ENCODE data around the gene MED4. TPM values are rescaled to one million over a fixed set of nuclear protein-coding genes. Genes with fewer than 3 reads are reported as not detected.
A peak's percentile ranks its signal among the peaks of the same experiment; 100 is the strongest.

Gene MED4
- total and polyA plus RNA-seq, 9 of the 15 experiments (the other 6 are each of a cell fraction or from before 2014, with no cell fraction given): 24.5 to 87.3 (median 58.3) TPM

DNA sequence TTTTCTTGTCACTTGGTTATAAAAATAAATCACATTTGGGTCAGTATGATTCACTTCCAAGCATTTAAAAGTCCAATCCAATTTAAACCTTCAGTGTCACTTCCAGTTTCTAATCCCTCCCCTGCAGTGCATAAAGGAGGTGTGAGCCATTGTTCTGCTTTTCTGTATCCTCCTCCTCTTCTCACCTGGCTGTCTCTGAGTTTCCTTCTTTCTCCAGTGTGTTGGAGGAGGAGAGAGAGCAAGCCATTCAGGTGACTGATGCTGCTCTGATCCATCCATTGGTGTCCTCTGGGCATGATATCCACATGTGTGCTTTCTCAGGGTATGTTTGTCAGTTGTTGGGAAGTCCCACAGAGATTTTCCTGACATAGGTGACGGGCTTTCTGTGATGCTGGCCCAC is 56.1 kb downstream of the MED4 start:
- no peak for DNase-seq (ENCODE audit: extremely low read depth in 1 of 4, low spot score in 3 of 4)
- Histone ChIP-seq H3K9me1 (ENCODE audit: control insufficient read depth, insufficient read depth, low read length) (no peaks in the 10 kb centered on the region), H2AFZ (ENCODE audit: low read depth, low read length) (peak overlapping the region; percentile 87), H3K9ac (ENCODE audit: insufficient read depth in 1 of 2, low read depth in 2 of 2, low read length in 2 of 2) (peak overlapping the region; percentile 40 to 80; a peak in 3 of 4 replicates), H3K36me3 (ENCODE audit: control insufficient read depth, insufficient read depth, low read length) (peaks cover 24% of the 10 kb centered on the region; the same call in 2 of the 3 replicates), H3K4me3 (peak overlapping the region; percentile 52), H3K4me2 (ENCODE audit: insufficient read depth, low read length) (peak overlapping the region; percentile 92), H3K4me1 (replicated peaks in 1 of 2; ENCODE audit: control insufficient read depth in 2 of 2, insufficient read depth in 2 of 2, low read length in 2 of 2) (peaks cover 3 to 9% of the 10 kb centered on the region in 2 experiments; a peak in 4 of 5 replicates), H3K9me3 (replicated peaks; ENCODE audit: control insufficient read depth, insufficient read depth, low read depth, low read length) (no peaks in the 10 kb centered on the region), H3K27ac (ENCODE audit: extremely low read depth, low read depth, low read length) (no peak overlapping the region; the same call in 1 of the 3 replicates), H3K27me3 (ENCODE audit: control insufficient read depth in 2 of 2, insufficient read depth in 2 of 2, low read length in 2 of 2) (no peaks in the 10 kb centered on the region), H4K20me1 (replicated peaks; ENCODE audit: control insufficient read depth, insufficient read depth, low read length) (no peaks in the 10 kb centered on the region), H3K79me2 (ENCODE audit: control insufficient read depth, insufficient read depth, low read length) (peaks cover 25% of the 10 kb centered on the region)
- TF ChIP-seq SETDB1 (IDR thresholded peaks at IDR 0.05; ENCODE audit: low read length) (no peak), ZNF76 (CRISPR knock-in tag; IDR thresholded peaks at IDR 0.05; ENCODE audit: borderline replicate concordance) (no peak), ZC3H4 (CRISPR knock-in tag; IDR thresholded peaks at IDR 0.05; ENCODE audit: borderline replicate concordance) (no peak)
- ChIA-PET CTCF (ENCODE audit: low intra/inter-chr PET ratio) (no interaction called here), POLR2A (interaction anchor here (2.0 to 2.8 kb wide), 2 partner anchors 9 to 56 kb away, joined by 8 to 24 read pairs; partner anchors contain the start of gene MED4)
- WGBS (ENCODE audit: insufficient coverage, low coverage, missing lambda C conversion rate): 86% methylated on average over 1 of the region's 1 CpG
- no peak for FAIRE-seq
- in situ Hi-C loops (cut with MboI) (no loop called here), intact Hi-C loops (cut with micrococcal nuclease) (no loop called here)
- no peak for ATAC-seq
- no TSS peak for BruUV-seq (replicated peaks)

DNA sequence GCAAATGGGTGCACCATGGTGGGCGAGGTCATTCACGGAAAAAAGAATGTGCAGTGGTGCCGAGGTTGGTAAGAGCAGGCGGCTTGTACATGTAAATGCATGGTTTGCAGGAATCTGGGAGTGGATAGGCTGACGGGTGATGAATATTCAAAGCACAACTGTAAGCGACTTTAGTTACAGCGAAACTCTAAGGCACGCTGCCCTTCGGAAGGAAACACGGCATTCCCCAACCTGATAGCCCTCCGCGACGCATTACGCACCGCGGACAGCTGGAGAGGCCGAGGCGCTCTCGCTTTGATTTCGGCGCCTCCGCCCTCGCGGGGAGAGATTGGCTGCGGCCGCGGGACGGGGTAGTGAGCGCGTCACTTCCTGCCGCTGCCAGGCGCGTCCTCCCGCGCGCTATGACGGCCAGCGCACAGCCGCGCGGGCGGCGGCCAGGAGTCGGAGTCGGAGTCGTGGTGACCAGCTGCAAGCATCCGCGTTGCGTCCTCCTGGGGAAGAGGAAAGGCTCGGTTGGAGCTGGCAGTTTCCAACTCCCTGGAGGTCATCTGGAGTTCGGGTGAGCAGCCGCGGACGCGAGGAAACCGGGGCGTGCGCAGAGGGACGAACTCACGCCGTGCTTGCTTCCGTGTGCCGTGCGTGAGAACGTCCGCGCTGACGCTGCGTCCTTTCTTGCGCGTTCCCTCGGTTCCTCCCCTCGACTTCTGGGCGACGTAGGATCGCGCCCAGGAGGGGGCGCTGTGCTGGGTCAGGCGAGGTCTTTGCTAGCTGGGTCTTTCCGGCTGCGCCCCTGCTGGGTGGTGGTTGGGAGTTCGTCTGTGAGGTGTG is 57.3 kb downstream of the MED4 start, which contains the start of gene NUDT15:
NUDT15 (plus strand) TSS at position 381 of the 828 bp plus-strand sequence; CDS start at position 402, 21 bp downstream.
- intact Hi-C loops (cut with micrococcal nuclease): no loop called here
- in situ Hi-C loops (cut with MboI): no loop called here
- ChIA-PET CTCF (ENCODE audit: low intra/inter-chr PET ratio) (interaction anchor here (0.6 kb wide), 2 partner anchors 543 to 1234 kb away, joined by 4 to 5 read pairs; no protein-coding TSS in a partner anchor), POLR2A (interaction anchor here (0.6 to 2.8 kb wide), 8 partner anchors 11 to 255 kb away, joined by 3 to 24 read pairs (median 4); partner anchors contain the start of gene MED4)
- FAIRE-seq (peak; percentile 97), ATAC-seq (peak; percentile 96), DNase-seq (ENCODE audit: extremely low read depth in 1 of 4, low spot score in 3 of 4) (peak; percentile 82 to 97 (median 88))
- Histone ChIP-seq H3K79me2 (ENCODE audit: control insufficient read depth, insufficient read depth, low read length) (peaks cover 25% of the 10 kb centered on the region), H3K4me2 (ENCODE audit: insufficient read depth, low read length) (peak within 1 kb of the TSS; percentile 92), H3K4me3 (peak within 1 kb of the TSS; percentile 52), H4K20me1 (replicated peaks; ENCODE audit: control insufficient read depth, insufficient read depth, low read length) (no peaks in the 10 kb centered on the region), H3K27me3 (ENCODE audit: control insufficient read depth in 2 of 2, insufficient read depth in 2 of 2, low read length in 2 of 2) (no peaks in the 10 kb centered on the region), H3K9me3 (replicated peaks; ENCODE audit: control insufficient read depth, insufficient read depth, low read depth, low read length) (no peaks in the 10 kb centered on the region), H3K9me1 (ENCODE audit: control insufficient read depth, insufficient read depth, low read length) (no peaks in the 10 kb centered on the region), H3K27ac (ENCODE audit: extremely low read depth, low read depth, low read length) (peak within 1 kb of the TSS; percentile 90), H2AFZ (ENCODE audit: low read depth, low read length) (peak within 1 kb of the TSS; percentile 87), H3K4me1 (replicated peaks in 1 of 2; ENCODE audit: control insufficient read depth in 2 of 2, insufficient read depth in 2 of 2, low read length in 2 of 2) (peaks cover 3 to 9% of the 10 kb centered on the region in 2 experiments; a peak in 4 of 5 replicates), H3K36me3 (ENCODE audit: control insufficient read depth, insufficient read depth, low read length) (peaks cover 19% of the 10 kb centered on the region; the same call in 2 of the 3 replicates), H3K9ac (ENCODE audit: insufficient read depth in 1 of 2, low read depth in 2 of 2, low read length in 2 of 2) (peak within 1 kb of the TSS; percentile 80 to 99)
- BruUV-seq (replicated peaks): no TSS peak
- WGBS (ENCODE audit: insufficient coverage, low coverage, missing lambda C conversion rate): under 1% methylated on average over 57 of the region's 82 CpGs
- TF ChIP-seq NR1H2 (CRISPR knock-in tag; IDR thresholded peaks at IDR 0.05): no peak
- no peak for TF ChIP-seq ZNF121 (CRISPR knock-in tag; conservative IDR thresholded peaks at IDR 0.05)
- no peak for TF ChIP-seq ARHGAP35 (IDR thresholded peaks at IDR 0.05; ENCODE audit: partially characterized antibody)
- TF ChIP-seq POLR2AphosphoS2 (IDR thresholded peaks at IDR 0.05; ENCODE audit: low read length): 0 out of 2 replicates have a peak, but pooled peaks have one; percentile 75
- no peak for TF ChIP-seq ZNF140 (CRISPR knock-in tag; IDR thresholded peaks at IDR 0.05)
- peak; percentile 9; the same call in 1 of the 2 replicates for TF ChIP-seq ZNF384 (IDR thresholded peaks at IDR 0.05; ENCODE audit: low read depth, low read length)
- TF ChIP-seq, protein P1, sequence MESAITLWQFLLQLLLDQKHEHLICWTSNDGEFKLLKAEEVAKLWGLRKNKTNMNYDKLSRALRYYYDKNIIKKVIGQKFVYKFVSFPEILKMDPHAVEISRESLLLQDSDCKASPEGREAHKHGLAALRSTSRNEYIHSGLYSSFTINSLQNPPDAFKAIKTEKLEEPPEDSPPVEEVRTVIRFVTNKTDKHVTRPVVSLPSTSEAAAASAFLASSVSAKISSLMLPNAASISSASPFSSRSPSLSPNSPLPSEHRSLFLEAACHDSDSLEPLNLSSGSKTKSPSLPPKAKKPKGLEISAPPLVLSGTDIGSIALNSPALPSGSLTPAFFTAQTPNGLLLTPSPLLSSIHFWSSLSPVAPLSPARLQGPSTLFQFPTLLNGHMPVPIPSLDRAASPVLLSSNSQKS (CRISPR knock-in tag; IDR thresholded peaks at IDR 0.05): no peak
- peak; percentile 61 for TF ChIP-seq TBP (optimal IDR thresholded peaks at IDR 0.05; ENCODE audit: low read depth, low read length)
- TF ChIP-seq NR2C2 (CRISPR knock-in tag; IDR thresholded peaks at IDR 0.05): peak; percentile 66
- peak; percentile 95 for TF ChIP-seq NR2C2 (tag; IDR thresholded peaks at IDR 0.05)
